Trophoblast cell (in vitro differentiated cells and primary cell): Measurements from ENCODE around the gene ARHGAP10.
A peak's percentile ranks its signal among the peaks of the same experiment; 100 is the strongest.

Experiments
- DNase-seq, 2 donors: peaks; one replicate each; pipeline ENCODE4 v3.0.0-alpha.2; 2016
- H2AFZ ChIP-seq: 2 replicates; pipeline ENCODE4 v1.6.1; 2013; ENCODE audit warnings: low read length, moderate library complexity, mild to moderate bottlenecking; ENCODE audit not compliant: insufficient read depth, poor library complexity
- H2AK5ac ChIP-seq: 2 replicates; pipeline ENCODE4 v1.6.1; 2013; ENCODE audit warnings: mild to moderate bottlenecking, low read length
- H2BK120ac ChIP-seq: 2 replicates; pipeline ENCODE4 v1.6.1; 2013; ENCODE audit warnings: low read length, mild to moderate bottlenecking, moderate library complexity; ENCODE audit not compliant: insufficient read depth, poor library complexity
- H2BK12ac ChIP-seq: 2 replicates; pipeline ENCODE4 v1.6.1; 2013; ENCODE audit warnings: mild to moderate bottlenecking, low read length, moderate library complexity
- H2BK5ac ChIP-seq: 2 replicates; pipeline ENCODE4 v1.6.1; 2013; ENCODE audit warnings: low read length, low read depth, moderate library complexity, mild to moderate bottlenecking; ENCODE audit not compliant: poor library complexity
- H3K14ac ChIP-seq: 2 replicates; pipeline ENCODE4 v1.6.1; 2013; ENCODE audit warnings: mild to moderate bottlenecking, low read length
- H3K18ac ChIP-seq: 2 replicates; pipeline ENCODE4 v1.6.1; 2013; ENCODE audit warnings: mild to moderate bottlenecking, low read length
- H3K23ac ChIP-seq: 2 replicates; pipeline ENCODE4 v1.6.1; 2013; ENCODE audit warnings: low read length
- H3K27ac ChIP-seq: 2 replicates; pipeline ENCODE4 v1.5.1; 2013; ENCODE audit warnings: low read depth, mild to moderate bottlenecking, inconsistent platforms, low read length, moderate library complexity
- H3K27me3 ChIP-seq: 2 replicates; pipeline ENCODE4 v1.6.1; 2013; ENCODE audit warnings: inconsistent platforms, mild to moderate bottlenecking, low read length, moderate library complexity; ENCODE audit not compliant: insufficient read depth
- H3K36me3 ChIP-seq, 2 experiments: 1 replicate in 1 of 2; 2 replicates in 1 of 2; pipeline ENCODE4 v1.6.1; 2013; ENCODE audit warnings: low read length in 2 of 2, mild to moderate bottlenecking in 2 of 2, moderate library complexity in 1 of 2; ENCODE audit not compliant: insufficient read depth in 2 of 2, control insufficient read depth in 1 of 2
- H3K4ac ChIP-seq: 2 replicates; pipeline ENCODE4 v1.6.1; 2013; ENCODE audit warnings: low read depth, mild to moderate bottlenecking, low read length, moderate library complexity
- H3K4me1 ChIP-seq, 2 experiments: 1 replicate in 1 of 2; 2 replicates in 1 of 2; pipeline ENCODE4 v1.6.1; 2013; ENCODE audit warnings: low read length in 2 of 2, mild to moderate bottlenecking in 2 of 2, moderate library complexity in 1 of 2; ENCODE audit not compliant: insufficient read depth in 2 of 2, control insufficient read depth in 1 of 2
- H3K4me2 ChIP-seq: 2 replicates; pipeline ENCODE4 v1.6.1; 2013; ENCODE audit warnings: inconsistent platforms, mild to moderate bottlenecking, low read length, moderate library complexity
- H3K4me3 ChIP-seq: 2 replicates; pipeline ENCODE4 v1.5.1; 2013; ENCODE audit warnings: mild to moderate bottlenecking, low read depth, low read length, inconsistent platforms
- H3K79me1 ChIP-seq: one replicate; pipeline ENCODE4 v1.6.1; 2013; ENCODE audit warnings: low read length
- H3K79me2 ChIP-seq: 2 replicates; pipeline ENCODE4 v1.6.1; 2013; ENCODE audit warnings: low read length, mild to moderate bottlenecking; ENCODE audit not compliant: control insufficient read depth, insufficient read depth, poor library complexity
- H3K9ac ChIP-seq: 2 replicates; pipeline ENCODE4 v1.6.1; 2013; ENCODE audit warnings: mild to moderate bottlenecking, low read length
- H3K9me3 ChIP-seq: 2 replicates; pipeline ENCODE4 v1.6.1; 2013; ENCODE audit warnings: low read depth, mild to moderate bottlenecking, control low read depth, inconsistent platforms, low read length; ENCODE audit not compliant: insufficient read depth
- H4K12ac ChIP-seq: 2 replicates; pipeline ENCODE4 v1.6.1; 2013; ENCODE audit warnings: low read depth, mild to moderate bottlenecking, low read length, moderate library complexity
- H4K8ac ChIP-seq: 2 replicates; pipeline ENCODE4 v1.6.1; 2013; ENCODE audit warnings: low read depth, mild to moderate bottlenecking, low read length, moderate library complexity
- H4K91ac ChIP-seq: one replicate; pipeline ENCODE4 v1.6.1; 2013; ENCODE audit warnings: low read depth, mild to moderate bottlenecking, low read length, moderate library complexity
- WGBS: extraction: QIAGEN DNeasy Blood & Tissue Kit; methylation state at CpG from one replicate; pipeline ENCODE4 v1.1.7; 2013; ENCODE audit warnings: missing lambda C conversion rate; ENCODE audit not compliant: insufficient read length, insufficient coverage; ENCODE audit errors: extremely low coverage; 5-methylcytosine and 5-hydroxymethylcytosine counted together

Gene ARHGAP10

GRCh38 chr4:147837435-147837834 is 105.5 kb downstream of the ARHGAP10 start:
- Histone ChIP-seq H3K27ac (no peak overlapping the region), H4K91ac (no peak overlapping the region), H4K12ac (no peak overlapping the region), H2AFZ (no peak overlapping the region), H2BK12ac (no peak overlapping the region), H3K18ac (no peak overlapping the region), H3K9ac (no peak overlapping the region), H3K23ac (no peak overlapping the region), H2BK5ac (no peak overlapping the region), H2AK5ac (no peak overlapping the region), H3K9me3 (no peaks in the 10 kb centered on the region), H3K79me1 (no peaks in the 10 kb centered on the region), H4K8ac (no peak overlapping the region), H3K36me3 (peaks cover 0 to 3% of the 10 kb centered on the region in 2 experiments), H2BK120ac (no peak overlapping the region), H3K4ac (no peak overlapping the region), H3K79me2 (peaks cover 2% of the 10 kb centered on the region), H3K14ac (no peak overlapping the region), H3K4me3 (no peak overlapping the region), H3K4me1 (peaks cover 0 to 2% of the 10 kb centered on the region in 2 experiments), H3K27me3 (no peaks in the 10 kb centered on the region), H3K4me2 (no peak overlapping the region)
- WGBS, result no CpG with 5 or more reads among the region's 1 CpG
- DNase-seq, result no peak

DNA sequence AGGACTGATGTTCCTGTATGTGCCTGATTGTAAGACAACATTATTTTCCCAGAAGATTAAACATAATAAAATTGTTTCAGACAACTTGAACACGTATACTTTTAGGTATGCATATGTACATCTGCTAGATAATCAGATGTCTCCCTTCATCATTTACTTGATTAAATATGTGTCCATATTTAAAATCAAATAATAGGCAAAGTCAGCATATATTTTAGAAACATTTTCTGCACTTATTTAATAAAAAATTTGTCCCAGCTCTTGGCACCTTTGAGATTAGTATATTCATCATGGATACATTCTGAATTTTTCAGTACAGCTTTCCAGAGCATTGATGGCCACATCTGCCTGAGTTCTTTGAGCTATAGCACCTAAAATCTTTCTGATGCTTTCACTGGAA is 106.0 kb downstream of the ARHGAP10 start:
- no peak overlapping the region for H2BK120ac ChIP-seq
- H4K91ac ChIP-seq, result no peak overlapping the region
- no peak overlapping the region for H4K8ac ChIP-seq
- H3K23ac ChIP-seq, result no peak overlapping the region
- no peaks in the 10 kb centered on the region for H3K79me1 ChIP-seq
- DNase-seq, result no peak
- H3K4me1 ChIP-seq, result peaks cover 0 to 2% of the 10 kb centered on the region in 2 experiments
- no peak overlapping the region for H3K4ac ChIP-seq
- WGBS, result no CpG with 5 or more reads among the region's 1 CpG
- no peak overlapping the region for H3K4me2 ChIP-seq
- H2BK5ac ChIP-seq, result no peak overlapping the region
- peaks cover 2% of the 10 kb centered on the region for H3K79me2 ChIP-seq
- H2AFZ ChIP-seq, result no peak overlapping the region
- no peak overlapping the region for H3K4me3 ChIP-seq
- no peak overlapping the region for H4K12ac ChIP-seq
- no peak overlapping the region for H3K9ac ChIP-seq
- no peak overlapping the region for H3K27ac ChIP-seq
- H3K14ac ChIP-seq, result no peak overlapping the region
- no peak overlapping the region for H2BK12ac ChIP-seq
- H3K27me3 ChIP-seq, result no peaks in the 10 kb centered on the region
- peaks cover 0 to 3% of the 10 kb centered on the region in 2 experiments for H3K36me3 ChIP-seq
- no peak overlapping the region for H3K18ac ChIP-seq
- no peaks in the 10 kb centered on the region for H3K9me3 ChIP-seq
- H2AK5ac ChIP-seq, result no peak overlapping the region

DNA sequence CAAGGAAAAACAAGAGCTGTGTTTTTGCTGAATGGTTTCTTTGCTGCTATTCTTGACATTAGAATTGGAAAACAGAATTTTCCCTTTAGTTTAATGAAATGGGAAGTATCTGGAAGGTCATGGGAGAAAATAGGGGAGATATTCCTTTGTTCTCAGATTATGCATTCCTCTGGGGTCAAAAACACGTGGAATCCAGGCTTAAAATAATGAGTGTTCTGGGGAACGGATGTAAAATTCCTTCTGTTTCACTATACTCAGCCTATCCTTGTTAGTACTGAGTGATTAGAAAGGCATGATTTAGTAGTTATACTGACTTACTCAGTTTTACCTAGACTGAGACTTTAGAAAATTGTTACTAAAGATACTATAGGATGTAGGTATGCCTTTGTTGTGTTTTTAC is 107.3 kb downstream of the ARHGAP10 start:
- Histone ChIP-seq H3K4me2 (no peak overlapping the region), H3K23ac (no peak overlapping the region), H4K8ac (no peak overlapping the region), H2AFZ (no peak overlapping the region), H3K9ac (no peak overlapping the region), H2AK5ac (no peak overlapping the region), H4K12ac (no peak overlapping the region), H3K79me2 (no peaks in the 10 kb centered on the region), H3K4me1 (peaks cover 0 to 2% of the 10 kb centered on the region in 2 experiments), H3K79me1 (no peaks in the 10 kb centered on the region), H3K4ac (no peak overlapping the region), H2BK12ac (no peak overlapping the region), H3K14ac (no peak overlapping the region), H4K91ac (no peak overlapping the region), H2BK5ac (no peak overlapping the region), H3K27me3 (no peaks in the 10 kb centered on the region), H3K27ac (no peak overlapping the region), H2BK120ac (no peak overlapping the region), H3K36me3 (peaks cover 0 to 1% of the 10 kb centered on the region in 2 experiments), H3K4me3 (no peak overlapping the region), H3K18ac (no peak overlapping the region), H3K9me3 (no peaks in the 10 kb centered on the region)
- no CpG with 5 or more reads among the region's 2 CpGs for WGBS
- no peak for DNase-seq

DNA sequence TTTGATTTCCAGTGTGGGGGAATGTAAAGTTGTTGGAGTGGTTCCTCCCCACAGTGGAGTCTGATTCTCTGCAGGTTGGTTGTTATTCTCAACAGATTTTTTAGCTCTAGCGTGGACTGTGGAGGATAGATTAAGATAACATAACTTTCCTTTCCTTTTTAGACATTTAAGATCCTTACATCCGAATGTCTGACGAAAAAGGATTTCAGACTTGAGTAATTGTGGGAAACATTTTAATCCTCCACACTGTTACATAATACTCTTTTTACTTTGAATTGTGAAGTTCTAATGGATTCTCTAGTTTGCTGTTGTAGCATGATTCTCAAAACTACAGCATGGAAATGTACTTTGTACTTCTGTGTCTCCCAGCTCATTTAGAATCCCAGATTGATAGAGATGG is 107.8 kb downstream of the ARHGAP10 start:
- peak in 1 of 2 donors; percentile 47 for DNase-seq
- Histone ChIP-seq H2BK5ac (no peak overlapping the region), H3K14ac (no peak overlapping the region), H3K27me3 (no peaks in the 10 kb centered on the region), H4K12ac (no peak overlapping the region), H3K18ac (no peak overlapping the region), H3K4me1 (peaks cover 2% of the 10 kb centered on the region in 2 experiments), H3K23ac (no peak overlapping the region), H3K4me3 (no peak overlapping the region), H3K9me3 (no peaks in the 10 kb centered on the region), H2BK12ac (no peak overlapping the region), H3K79me2 (no peaks in the 10 kb centered on the region), H3K9ac (no peak overlapping the region), H3K27ac (no peak overlapping the region), H2BK120ac (no peak overlapping the region), H4K91ac (no peak overlapping the region), H2AK5ac (no peak overlapping the region), H2AFZ (no peak overlapping the region), H3K4me2 (no peak overlapping the region), H4K8ac (no peak overlapping the region), H3K79me1 (no peaks in the 10 kb centered on the region), H3K36me3 (peaks cover 0 to 1% of the 10 kb centered on the region in 2 experiments), H3K4ac (no peak overlapping the region)
- no CpG with 5 or more reads among the region's 3 CpGs for WGBS
